ENCODE results near the gene CAPN13. TPM values are rescaled to one million over a fixed set of nuclear protein-coding genes. Genes with fewer than 3 reads are reported as not detected.

CAPN13 gene
- total RNA-seq, 4 donors from 2014 or later = 38.0 to 396 (median 330) TPM

GRCh38 chr2:30780776-30781330 is 26.4 kb downstream of the CAPN13 start:
- peaks cover 0 to 3% (median 0%) of the 10 kb centered on the region in 3 donors for H3K36me3 ChIP-seq
- no peak for DNase-seq
- no peak overlapping the region for H3K4me3 ChIP-seq
- no peaks in the 10 kb centered on the region for H3K9me3 ChIP-seq
- H3K27ac ChIP-seq = peak overlapping the region in 1 of 4 donors; percentile 26
- H3K27me3 ChIP-seq = no peaks in the 10 kb centered on the region
- peaks cover 0 to 28% (median 0%) of the 10 kb centered on the region in 4 donors for H3K4me1 ChIP-seq
- TF ChIP-seq CTCF (IDR thresholded peaks at IDR 0.05) (no peak), POLR2A (IDR thresholded peaks at IDR 0.05) (no peak)

- Histone ChIP-seq H3K36me3 (peaks cover 0 to 3% (median 0%) of the 10 kb centered on the region in 3 donors), H3K27ac (peak overlapping the region in 2 of 4 donors; percentile 85), H3K27me3 (no peaks in the 10 kb centered on the region), H3K4me1 (peaks cover 0 to 29% (median 0%) of the 10 kb centered on the region in 4 donors), H3K4me3 (no peak overlapping the region), H3K9me3 (no peaks in the 10 kb centered on the region)
- no peak for DNase-seq
- TF ChIP-seq POLR2A (IDR thresholded peaks at IDR 0.05) = no peak
- no peak for TF ChIP-seq CTCF (IDR thresholded peaks at IDR 0.05)
Measured at GRCh38 chr2:30778611-30779010, 28.6 kb downstream of the CAPN13 start.

- H3K36me3 ChIP-seq = peaks cover 0 to 3% (median 0%) of the 10 kb centered on the region in 3 donors
- H3K4me1 ChIP-seq = peaks cover 0 to 29% (median 0%) of the 10 kb centered on the region in 4 donors
- peak in 2 of 3 donors; percentile 65 to 70 for DNase-seq
- peak overlapping the region in 3 of 4 donors; percentile 63 to 85 (median 85) for H3K27ac ChIP-seq
- TF ChIP-seq POLR2A (IDR thresholded peaks at IDR 0.05) = peak in 1 of 2 donors; percentile 26
- peak in 1 of 6 experiments; percentile 14 for TF ChIP-seq CTCF (IDR thresholded peaks at IDR 0.05)
- H3K9me3 ChIP-seq = no peaks in the 10 kb centered on the region
- peak overlapping the region in 1 of 4 donors; percentile 14 for H3K4me3 ChIP-seq
- no peaks in the 10 kb centered on the region for H3K27me3 ChIP-seq
Measured at GRCh38 chr2:30777661-30778505, 29.4 kb downstream of the CAPN13 start.

- Histone ChIP-seq H3K27me3 (no peaks in the 10 kb centered on the region), H3K4me1 (peaks cover 0 to 29% (median 0%) of the 10 kb centered on the region in 4 donors), H3K9me3 (no peaks in the 10 kb centered on the region), H3K4me3 (peak overlapping the region in 1 of 4 donors; percentile 14), H3K27ac (peak overlapping the region in 3 of 4 donors; percentile 60 to 84 (median 82)), H3K36me3 (peaks cover 0 to 3% (median 0%) of the 10 kb centered on the region in 3 donors)
- TF ChIP-seq POLR2A (IDR thresholded peaks at IDR 0.05) (peak in 1 of 2 donors; percentile 4), CTCF (IDR thresholded peaks at IDR 0.05) (no peak)
- DNase-seq = peak in 2 of 3 donors; percentile 82 to 86
Measured at GRCh38 chr2:30776831-30777635, 30.2 kb downstream of the CAPN13 start.

GRCh38 chr2:30775833-30776232 is 31.4 kb downstream of the CAPN13 start:
- peak in 2 of 3 donors; percentile 66 to 73 for DNase-seq
- Histone ChIP-seq H3K9me3 (no peaks in the 10 kb centered on the region), H3K36me3 (peaks cover 0 to 3% (median 0%) of the 10 kb centered on the region in 3 donors), H3K4me3 (peak overlapping the region in 1 of 4 donors; percentile 3), H3K27ac (peak overlapping the region in 3 of 4 donors; percentile 60 to 84 (median 82)), H3K27me3 (no peaks in the 10 kb centered on the region), H3K4me1 (peaks cover 0 to 27% (median 0%) of the 10 kb centered on the region in 4 donors)
- TF ChIP-seq CTCF (IDR thresholded peaks at IDR 0.05) (no peak), POLR2A (IDR thresholded peaks at IDR 0.05) (no peak)

Measured in Peyer's patch (tissue), 4 donors.